ENCODE results near the gene TGM6.

TGM6 gene

DNA sequence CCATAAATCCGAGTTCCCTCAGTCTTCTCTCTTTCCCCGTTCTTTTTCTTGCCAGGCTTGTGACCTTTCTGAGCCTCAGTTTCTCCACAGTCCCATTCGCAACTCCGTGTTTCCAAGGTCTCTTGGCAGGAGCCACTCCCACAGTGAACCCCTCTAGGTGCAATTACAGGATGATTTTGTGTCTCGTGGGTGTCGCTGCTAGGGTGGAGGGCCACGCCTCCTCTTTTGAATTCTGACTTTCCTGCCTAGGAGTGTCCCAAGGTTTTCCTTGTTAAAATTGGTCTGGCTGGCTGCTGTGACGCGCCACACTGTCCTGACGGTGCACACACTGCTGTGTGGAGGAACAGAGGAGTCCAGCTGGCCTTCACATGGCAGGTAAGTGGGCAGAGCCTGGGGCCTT is at the start of gene TGM6:
TGM6 (plus strand) TSS at position 301 of the 400 bp plus-strand sequence; CDS start at position 369, 68 bp downstream.
- no peak for DNase-seq (ENCODE audit: low read depth in 1 of 2, low spot score in 1 of 2)

DNA sequence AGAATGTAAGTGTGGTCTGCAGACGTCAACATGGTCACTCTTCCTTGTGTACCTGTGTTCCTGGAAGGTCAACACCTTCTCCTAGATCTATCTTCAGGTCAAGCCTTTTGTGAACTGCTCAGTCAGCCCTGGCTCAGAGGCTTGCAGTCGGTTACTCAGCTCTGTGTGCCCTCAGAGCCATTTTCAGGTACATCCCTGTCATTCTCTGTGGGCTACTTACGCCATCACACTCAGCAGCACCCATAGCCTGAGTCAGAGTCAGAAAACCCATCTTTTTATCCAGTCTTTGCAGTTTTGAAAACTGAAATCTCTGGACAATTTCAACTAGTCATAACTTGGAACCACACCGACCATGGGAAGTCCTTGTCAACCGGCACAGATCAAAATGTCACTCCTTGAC is 49.6 kb upstream of the TGM6 start:
- DNase-seq (ENCODE audit: low read depth in 1 of 2, low spot score in 1 of 2) = no peak

GRCh38 chr20:2331901-2332565 is 48.7 kb upstream of the TGM6 start:
- no peak for DNase-seq (ENCODE audit: low read depth in 1 of 2, low spot score in 1 of 2)

DNA sequence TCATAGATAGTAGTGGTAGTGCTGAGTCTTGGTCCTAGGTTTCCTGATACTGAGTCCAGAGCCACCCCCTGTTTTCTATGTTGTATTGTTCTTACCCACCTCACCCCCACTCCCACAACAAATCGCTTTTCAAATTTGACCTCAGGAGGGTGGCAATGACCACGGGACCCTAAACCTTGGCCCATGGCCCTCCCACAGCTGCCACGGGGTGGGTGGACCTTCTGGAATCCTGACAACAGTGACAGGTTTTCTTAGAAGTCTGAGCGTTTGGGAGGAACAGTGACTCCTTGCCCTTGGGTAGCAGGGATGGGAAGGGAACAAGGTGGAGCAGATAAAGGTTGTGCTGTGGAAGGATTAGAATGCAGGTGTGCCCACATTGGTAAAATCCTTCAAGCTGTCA is 48.0 kb upstream of the TGM6 start:
- no peak for DNase-seq (ENCODE audit: low read depth in 1 of 2, low spot score in 1 of 2)

- DNase-seq (ENCODE audit: low read depth in 1 of 2, low spot score in 1 of 2) = no peak
These were observed 46.9 kb upstream of the TGM6 start for GRCh38 chr20:2333821-2334220.

- DNase-seq (ENCODE audit: low read depth in 1 of 2, low spot score in 1 of 2) = no peak
These were observed 45.4 kb upstream of the TGM6 start for GRCh38 chr20:2335096-2335870.

- DNase-seq (ENCODE audit: low read depth in 1 of 2, low spot score in 1 of 2) = no peak
These were observed 44.2 kb upstream of the TGM6 start for GRCh38 chr20:2336471-2336870.

GRCh38 chr20:2337142-2337541 is 43.6 kb upstream of the TGM6 start:
- no peak for DNase-seq (ENCODE audit: low read depth in 1 of 2, low spot score in 1 of 2)

GRCh38 chr20:2338411-2339066 is 42.2 kb upstream of the TGM6 start:
- no peak for DNase-seq (ENCODE audit: low read depth in 1 of 2, low spot score in 1 of 2)

- no peak for DNase-seq (ENCODE audit: low read depth in 1 of 2, low spot score in 1 of 2)
These were observed 40.6 kb upstream of the TGM6 start for GRCh38 chr20:2340136-2340535.

GRCh38 chr20:2340823-2341222 is 39.9 kb upstream of the TGM6 start:
- DNase-seq (ENCODE audit: low read depth in 1 of 2, low spot score in 1 of 2) = no peak

- no peak for DNase-seq (ENCODE audit: low read depth in 1 of 2, low spot score in 1 of 2)
These were observed 39.4 kb upstream of the TGM6 start for GRCh38 chr20:2341336-2341735.

DNA sequence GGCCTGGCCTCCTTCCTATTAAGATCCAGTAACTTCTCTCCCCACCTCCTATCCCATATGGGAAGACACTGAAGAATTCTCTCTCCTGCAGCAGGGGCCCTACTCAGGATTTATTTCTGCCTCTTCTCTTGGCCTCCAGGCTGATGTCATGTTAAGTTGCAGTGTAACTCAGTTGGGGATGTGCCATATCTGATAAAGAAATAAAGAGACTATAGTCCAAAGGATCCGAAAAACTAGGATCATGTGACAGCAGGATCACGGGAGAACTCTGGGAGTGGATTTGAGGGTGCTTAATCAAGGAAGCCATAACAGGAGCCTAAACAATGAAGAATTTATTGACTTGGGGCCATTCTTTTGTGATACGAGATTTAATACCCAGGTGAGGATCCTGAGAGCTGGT is 38.5 kb upstream of the TGM6 start:
- no peak for DNase-seq (ENCODE audit: low read depth in 1 of 2, low spot score in 1 of 2)

- DNase-seq (ENCODE audit: low read depth in 1 of 2, low spot score in 1 of 2) = no peak
These were observed 34.5 kb upstream of the TGM6 start for GRCh38 chr20:2346188-2346587.

DNA sequence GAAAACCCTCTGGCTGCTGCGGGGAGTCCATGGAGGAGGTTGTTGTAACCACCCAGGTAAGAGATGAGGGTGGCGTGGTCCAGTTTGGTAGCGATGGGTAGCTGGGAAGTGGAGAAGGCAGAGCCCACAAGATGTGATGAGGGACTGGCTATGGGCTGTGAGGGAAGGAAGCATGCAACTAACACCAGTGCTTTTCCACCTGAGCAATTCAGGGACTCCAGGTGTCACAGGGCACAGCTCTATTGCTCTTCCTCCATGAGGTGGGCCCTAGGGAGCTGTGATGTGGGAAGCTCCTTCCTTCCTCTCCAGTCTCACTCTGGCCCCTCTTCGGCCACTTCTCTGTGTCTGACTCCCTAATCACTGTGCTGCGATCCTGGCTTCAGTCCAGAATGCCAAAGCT is 32.4 kb upstream of the TGM6 start:
- DNase-seq (ENCODE audit: low read depth in 1 of 2, low spot score in 1 of 2) = no peak

DNA sequence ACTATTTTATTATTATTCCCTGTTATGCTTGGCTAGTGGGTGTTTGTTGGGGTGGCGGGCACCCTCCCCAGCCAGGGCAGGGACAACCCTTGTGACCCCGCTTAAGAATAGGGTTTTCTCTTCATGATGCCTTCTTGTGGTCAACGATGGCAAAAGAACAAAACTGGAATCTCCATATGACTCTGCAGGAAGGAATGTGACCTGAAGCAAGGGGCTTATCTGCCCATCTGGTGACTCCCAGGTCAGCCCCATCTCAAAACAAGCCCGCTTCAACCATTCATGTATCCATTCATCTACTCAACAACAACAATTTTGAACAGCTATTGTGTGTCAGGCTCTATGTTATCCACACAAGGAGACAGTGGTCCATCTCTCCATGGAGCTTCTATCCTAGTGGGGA is 30.9 kb upstream of the TGM6 start:
- DNase-seq (ENCODE audit: low read depth in 1 of 2, low spot score in 1 of 2) = no peak

DNA sequence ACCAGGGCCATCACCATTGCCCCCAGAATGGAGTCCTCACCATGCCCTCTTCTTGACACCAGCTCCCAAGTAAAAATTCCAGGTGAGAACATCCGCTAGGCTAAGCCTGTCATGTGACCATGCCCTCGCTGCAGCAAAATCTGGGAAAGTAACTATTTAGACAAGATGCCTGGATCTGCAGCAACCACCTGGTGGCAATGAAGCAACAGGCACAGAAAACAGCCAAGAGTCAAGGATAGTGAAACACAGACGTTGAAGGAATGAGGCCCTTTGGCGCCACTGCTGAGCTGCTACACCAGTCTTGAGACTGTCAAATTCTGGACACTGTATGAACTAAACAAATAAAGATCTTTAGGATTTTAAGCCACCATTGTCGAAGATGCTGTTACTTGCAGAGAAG is 30.1 kb upstream of the TGM6 start:
- DNase-seq (ENCODE audit: low read depth in 1 of 2, low spot score in 1 of 2) = no peak

- DNase-seq (ENCODE audit: low read depth in 1 of 2, low spot score in 1 of 2) = no peak
These were observed 27.5 kb upstream of the TGM6 start for GRCh38 chr20:2353231-2353630.

GRCh38 chr20:2357114-2357513 is 23.6 kb upstream of the TGM6 start:
- no peak for DNase-seq (ENCODE audit: low read depth in 1 of 2, low spot score in 1 of 2)

DNA sequence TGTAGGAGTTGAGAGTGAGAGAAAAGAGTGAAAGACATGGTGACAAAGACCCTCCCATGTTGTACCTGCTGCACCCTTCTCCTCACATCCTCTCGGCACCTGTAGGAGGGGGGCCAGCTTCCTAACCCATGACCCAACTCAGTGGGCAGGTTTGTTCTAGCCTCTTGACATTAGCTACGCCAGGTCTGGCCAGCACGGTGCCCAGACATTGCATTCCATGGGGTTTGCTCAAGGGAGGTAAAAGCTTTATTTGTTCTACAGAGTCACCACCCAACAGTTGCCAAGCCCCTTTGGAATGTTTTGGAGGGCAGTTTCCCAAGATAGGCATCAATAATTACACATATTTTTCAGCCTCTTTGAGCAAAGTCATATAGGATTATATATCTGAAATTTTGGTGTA is 22.7 kb upstream of the TGM6 start:
- DNase-seq (ENCODE audit: low read depth in 1 of 2, low spot score in 1 of 2) = no peak

DNA sequence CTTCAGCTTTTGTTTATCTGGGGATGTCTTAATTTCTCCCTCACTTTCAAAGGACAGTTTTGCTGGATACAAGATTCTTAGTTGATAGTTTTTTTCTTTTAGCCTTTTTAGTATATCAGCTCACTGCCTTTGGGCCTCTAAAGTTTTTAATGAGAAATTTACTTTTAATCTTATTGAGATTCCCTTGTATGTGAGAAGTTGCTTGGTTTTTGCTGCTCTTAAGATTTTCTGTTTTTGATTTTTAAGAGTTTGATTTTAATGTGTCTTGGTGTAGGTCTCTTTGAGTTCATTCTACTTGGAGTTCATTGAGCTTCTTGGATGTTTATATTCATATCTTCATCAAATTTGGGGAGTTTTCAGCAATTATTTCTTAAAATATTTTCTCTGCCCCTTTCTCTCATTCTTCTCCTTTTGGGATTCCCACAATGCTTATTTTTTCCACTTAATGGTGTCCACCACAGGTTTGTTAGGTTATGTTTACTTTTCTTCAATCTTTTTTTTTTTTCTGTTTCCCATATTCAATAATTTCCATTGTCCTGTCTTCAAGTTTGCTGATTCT is 19.6 kb upstream of the TGM6 start:
- DNase-seq (ENCODE audit: low read depth in 1 of 2, low spot score in 1 of 2) = no peak

DNA sequence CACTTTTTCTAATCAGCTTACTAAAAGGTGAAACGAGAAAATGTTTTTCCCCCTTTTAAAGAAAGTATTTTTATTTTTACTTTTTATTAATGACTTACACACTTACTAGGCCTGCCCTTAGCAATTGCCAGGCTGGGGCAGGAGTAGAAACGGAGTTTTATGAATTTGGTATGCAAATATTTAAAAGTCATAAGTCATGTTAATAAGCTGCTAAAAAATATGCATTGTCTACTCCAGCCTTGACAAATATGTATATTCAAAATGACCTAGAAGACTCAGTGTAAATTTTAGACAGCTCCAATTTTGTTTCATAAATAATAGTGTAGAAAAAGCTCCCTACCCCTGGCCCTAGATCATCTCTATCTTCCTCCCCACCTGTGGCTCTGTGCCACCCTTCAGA is 17.5 kb upstream of the TGM6 start:
- DNase-seq (ENCODE audit: low read depth in 1 of 2, low spot score in 1 of 2) = no peak

Measured in activated CD4-positive, alpha-beta T cell treated with anti-CD3 and anti-CD28 coated beads, Interleukin-2, amount 50 U/mL, for 24 hours (primary cell).